K562 (cell line): ENCODE measurements around the gene ABT1. TPM values are rescaled to one million over a fixed set of nuclear protein-coding genes. Genes with fewer than 3 reads are reported as not detected.

ENCODE experiments used
- ATAC-seq: fragments of 200-7000 bp; cut with Tn5 transposase; 3 replicates; pipeline ENCODE4 v1.9.1; 2020; ENCODE audit warnings: moderate library complexity
- BruUV-seq: library from RNA; stranded (reverse); fragments of 400-500 nt; replicated peaks from 2 replicates; lab custom pipeline; 2021; lab: Mats Ljungman, UMichigan
- CTCF ChIA-PET: fragments of 300-600 bp; formaldehyde crosslinking; extraction: SDS; loops from one replicate; lab custom pipeline; 2021; ENCODE audit warnings: low intra/inter-chr PET ratio; lab: Yijun Ruan, JAX
- POLR2A ChIA-PET: fragments of 300-600, 350-650 bp; sonication (Branson Sonifier 250); formaldehyde crosslinking; extraction: SDS; loops from one replicate; lab custom pipeline; 2021; ENCODE audit warnings: antibody characterized with exemption, inconsistent platforms; lab: Yijun Ruan, JAX
- DNase-seq, 4 experiments: peaks; one replicate each; pipeline versions ENCODE4 v3.0.0 to v3.0.0-alpha.2; 2011 to 2018; ENCODE audit warnings: low spot score in 3 of 4, mixed read lengths in 3 of 4; ENCODE audit errors: extremely low read depth in 1 of 4
- FAIRE-seq: peaks from 2 replicates; lab custom pipeline; 2011; peaks lifted over from hg19 to GRCh38; lab: Jason Lieb, UNC
- H2AFZ ChIP-seq: 2 replicates; pipeline ENCODE4 v1.6.0; 2011; ENCODE audit warnings: low read depth, low read length, control low read depth, inconsistent platforms
- H3K27ac ChIP-seq: fragments of 200-600 bp; 3 replicates; pipeline ENCODE4 v1.8.0; 2011; ENCODE audit warnings: low read depth, mild to moderate bottlenecking, control low read depth, inconsistent platforms, low read length, moderate library complexity, mixed read lengths; ENCODE audit errors: extremely low read depth
- H3K27me3 ChIP-seq, 2 experiments: fragments of 300-600 bp in 1 of 2; 2 replicates in 1 of 2; 3 replicates in 1 of 2; pipeline versions ENCODE4 v1.6.0 to v1.8.0; 2011; ENCODE audit warnings: inconsistent platforms in 2 of 2, low read length in 2 of 2, mild to moderate bottlenecking in 1 of 2, mixed read lengths in 1 of 2, moderate library complexity in 1 of 2; ENCODE audit not compliant: control insufficient read depth in 2 of 2, insufficient read depth in 2 of 2
- H3K36me3 ChIP-seq: fragments of 300-600 bp; 3 replicates; pipeline ENCODE4 v1.8.0; 2011; ENCODE audit warnings: mild to moderate bottlenecking, low read length, inconsistent platforms; ENCODE audit not compliant: control insufficient read depth, insufficient read depth
- H3K4me1 ChIP-seq, 2 experiments: fragments of 200-600 bp in 1 of 2; replicated peaks in 1 of 2; 2 replicates in 1 of 2; 3 replicates in 1 of 2; pipeline versions ENCODE4 v1.5.1 to v1.8.0; 2011; ENCODE audit warnings: inconsistent platforms in 2 of 2, low read length in 2 of 2, mild to moderate bottlenecking in 1 of 2, mixed read lengths in 1 of 2, moderate library complexity in 1 of 2; ENCODE audit not compliant: control insufficient read depth in 2 of 2, insufficient read depth in 2 of 2
- H3K4me2 ChIP-seq: 2 replicates; pipeline ENCODE4 v1.6.1; 2011; ENCODE audit warnings: low read length, control low read depth, inconsistent platforms, mixed read lengths; ENCODE audit not compliant: insufficient read depth
- H3K4me3 ChIP-seq: fragments of 200-600 bp; sonication (generic), shearing (Covaris generic); 2 replicates; pipeline ENCODE4 v1.5.1; 2016; ENCODE audit warnings: control low read depth, inconsistent platforms
- H3K79me2 ChIP-seq: fragments of 200-600 bp; 3 replicates; pipeline ENCODE4 v1.8.0; 2011; ENCODE audit warnings: low read length, inconsistent platforms; ENCODE audit not compliant: control insufficient read depth, insufficient read depth
- H3K9ac ChIP-seq, 2 experiments: 2 replicates each; pipeline versions ENCODE4 v1.6.0 to v1.6.1; 2011; ENCODE audit warnings: low read depth in 2 of 2, low read length in 2 of 2, control low read depth in 1 of 2, inconsistent platforms in 1 of 2, mild to moderate bottlenecking in 1 of 2, mixed read lengths in 1 of 2; ENCODE audit not compliant: insufficient read depth in 1 of 2
- H3K9me1 ChIP-seq: one replicate; pipeline ENCODE4 v1.6.0; 2011; ENCODE audit warnings: inconsistent platforms, mild to moderate bottlenecking, low read length, moderate library complexity; ENCODE audit not compliant: control insufficient read depth, insufficient read depth
- H3K9me3 ChIP-seq: replicated peaks from 2 replicates; pipeline ENCODE4 v1.5.1; 2011; ENCODE audit warnings: low read depth, low read length, inconsistent platforms; ENCODE audit not compliant: control insufficient read depth, insufficient read depth
- H4K20me1 ChIP-seq: replicated peaks from 2 replicates; pipeline ENCODE4 v1.6.1; 2011; ENCODE audit warnings: low read length, inconsistent platforms, mixed read lengths; ENCODE audit not compliant: control insufficient read depth, insufficient read depth
- CBFA2T2 ChIP-seq: fragments of 450-650 bp; conservative IDR thresholded peaks from 2 replicates; pipeline ENCODE4 v1.6.1; 2017; ENCODE audit warnings: mild to moderate bottlenecking
- CREB1 ChIP-seq, 2 experiments: sonication (generic) in 1 of 2; formaldehyde crosslinking in 1 of 2; IDR thresholded peaks; 2 replicates each; pipeline versions ENCODE4 v1.6.1 to v1.8.0; 2012 to 2022; ENCODE audit warnings: inconsistent platforms in 1 of 2, mild to moderate bottlenecking in 1 of 2, missing genetic modification reagents in 1 of 2, moderate library complexity in 1 of 2
- FOXA3 ChIP-seq, 2 experiments: fragments of 450-650 bp in 1 of 2; sonication (generic) in 1 of 2; formaldehyde crosslinking; IDR thresholded peaks in 1 of 2; conservative IDR thresholded peaks in 1 of 2; 2 replicates each; pipeline versions ENCODE4 v1.4.0 to v1.8.0; 2020 to 2022; ENCODE audit warnings: mild to moderate bottlenecking in 2 of 2, missing genetic modification reagents in 1 of 2
- HMBOX1 ChIP-seq: sonication (generic); IDR thresholded peaks from 2 replicates; pipeline ENCODE4 v1.6.1; 2016
- HNRNPL ChIP-seq: fragments of 200-400 bp; formaldehyde crosslinking; IDR thresholded peaks from 2 replicates; pipeline ENCODE4 v1.6.1; 2017; ENCODE audit warnings: low read depth, mild to moderate bottlenecking, low read length
- KLF16 ChIP-seq: IDR thresholded peaks from 2 replicates; pipeline ENCODE4 v1.6.1; 2016; ENCODE audit warnings: antibody characterized with exemption
- MTA3 ChIP-seq: fragments of 450-650 bp; formaldehyde crosslinking; IDR thresholded peaks from 2 replicates; pipeline ENCODE4 v1.6.1; 2017; ENCODE audit warnings: mild to moderate bottlenecking, borderline replicate concordance
- PYGO2 ChIP-seq: fragments of 450-650 bp; IDR thresholded peaks from 2 replicates; pipeline ENCODE4 v1.6.1; 2016; ENCODE audit warnings: mild to moderate bottlenecking, missing genetic modification characterization, moderate library complexity, missing compliant biosample characterization
- SMARCA5 ChIP-seq: fragments of 450-650 bp; IDR thresholded peaks from 2 replicates; pipeline ENCODE4 v1.6.1; 2016
- STAG1 ChIP-seq: sonication (generic); formaldehyde crosslinking; IDR thresholded peaks from 2 replicates; pipeline ENCODE4 v1.5.0; 2020; ENCODE audit warnings: missing genetic modification reagents, borderline replicate concordance
- THRB ChIP-seq: fragments of 450-650 bp; formaldehyde crosslinking; conservative IDR thresholded peaks from 2 replicates; pipeline ENCODE4 v1.4.0; 2022; ENCODE audit warnings: mild to moderate bottlenecking, missing genetic modification characterization
- TRIM24 ChIP-seq, 2 experiments: fragments of 450-650 bp; IDR thresholded peaks; 2 replicates each; pipeline ENCODE4 v1.6.1; 2016
- WGBS: fragments of 100-300 bp; shearing (Covaris generic); methylation state at CpG from one replicate; pipeline ENCODE4 v1.1.6; 2016; ENCODE audit warnings: low coverage, mixed read lengths; ENCODE audit not compliant: insufficient coverage; ENCODE audit errors: missing lambda C conversion rate; 5-methylcytosine and 5-hydroxymethylcytosine counted together
- in situ Hi-C: fragments of 300-500 bp; cut with MboI; formaldehyde crosslinking; loops from 4 replicates; pipeline ENCODE4 v1.15.0; 2018; ENCODE audit warnings: inconsistent platforms, mixed read lengths
- intact Hi-C: fragments of 100-400 bp; cut with micrococcal nuclease; formaldehyde crosslinking; loops from 2 replicates; pipeline ENCODE4 v1.14.2; 2022
- polyA plus RNA-seq, 8 experiments: library from polyadenylated mRNA; depleted of rRNA in 4 of 8; stranded (reverse) in 5 of 8; unstranded in 3 of 8; fragments of >200 nt; fragmentation: Nextera tagmentation in 2 of 8; fragmentation: Illumina TruSeq in 1 of 8; extraction: Ambion mirVana in 2 of 8; extraction: Trizol in 1 of 8; gene quantifications; 2 replicates each; pipeline versions ENCODE4 v1.2.1 to v1.2.3, GENCODE V29; 2011 to 2014; ENCODE audit warnings: inconsistent platforms in 1 of 8, missing spikeins in 1 of 8
- total RNA-seq, 7 experiments: library from RNA; depleted of rRNA in 6 of 7; stranded (reverse); fragments of >200 nt in 6 of 7; fragmentation: Illumina TruSeq in 2 of 7; extraction: Trizol in 2 of 7; gene quantifications; 2 replicates each; pipeline versions ENCODE4 v1.2.1 to v1.2.3, GENCODE V29; 2011 to 2021; ENCODE audit warnings: low replicate concordance in 1 of 7
- TF ChIP-seq, protein P1 (sequence below): fragments of 250-450 bp; sonication (Bioruptor Pico); IDR thresholded peaks from 2 replicates; pipeline ENCODE4 v1.5.0; 2021; ENCODE audit warnings: mild to moderate bottlenecking, borderline replicate concordance
- TF ChIP-seq, protein P2 (sequence below): sonication (generic); formaldehyde crosslinking; IDR thresholded peaks from 2 replicates; pipeline ENCODE4 v1.5.0; 2020; ENCODE audit warnings: missing genetic modification reagents
- TF ChIP-seq, protein P3 (sequence below): fragments of 250-450 bp; sonication (Bioruptor Pico); IDR thresholded peaks from 2 replicates; pipeline ENCODE4 v1.4.0; 2020; ENCODE audit warnings: borderline replicate concordance

The ABT1 gene
- total and polyA plus RNA-seq, 9 of the 15 experiments (the other 6 are each of a cell fraction or from before 2014, with no cell fraction given) = 8.8 to 52.7 (median 40.7) TPM

- in situ Hi-C loops = loop anchor here (10.0 kb wide), 1 partner anchor 242 kb away; no protein-coding TSS in a partner anchor
- POLR2A ChIA-PET = interaction anchor here (0.6 to 11.9 kb wide), 11 partner anchors 10 to 1316 kb away, joined by 3 to 141 read pairs (median 3); partner anchors contain the start of gene HMGN4
- TF ChIP-seq, protein P1, sequence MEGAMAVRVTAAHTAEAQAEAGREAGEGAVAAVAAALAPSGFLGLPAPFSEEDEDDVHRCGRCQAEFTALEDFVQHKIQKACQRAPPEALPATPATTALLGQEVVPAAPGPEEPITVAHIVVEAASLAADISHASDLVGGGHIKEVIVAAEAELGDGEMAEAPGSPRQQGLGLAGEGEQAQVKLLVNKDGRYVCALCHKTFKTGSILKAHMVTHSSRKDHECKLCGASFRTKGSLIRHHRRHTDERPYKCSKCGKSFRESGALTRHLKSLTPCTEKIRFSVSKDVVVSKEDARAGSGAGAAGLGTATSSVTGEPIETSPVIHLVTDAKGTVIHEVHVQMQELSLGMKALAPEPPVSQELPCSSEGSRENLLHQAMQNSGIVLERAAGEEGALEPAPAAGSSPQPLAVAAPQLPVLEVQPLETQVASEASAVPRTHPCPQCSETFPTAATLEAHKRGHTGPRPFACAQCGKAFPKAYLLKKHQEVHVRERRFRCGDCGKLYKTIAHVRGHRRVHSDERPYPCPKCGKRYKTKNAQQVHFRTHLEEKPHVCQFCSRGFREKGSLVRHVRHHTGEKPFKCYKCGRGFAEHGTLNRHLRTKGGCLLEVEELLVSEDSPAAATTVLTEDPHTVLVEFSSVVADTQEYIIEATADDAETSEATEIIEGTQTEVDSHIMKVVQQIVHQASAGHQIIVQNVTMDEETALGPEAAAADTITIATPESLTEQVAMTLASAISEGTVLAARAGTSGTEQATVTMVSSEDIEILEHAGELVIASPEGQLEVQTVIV (CRISPR knock-in tag) = no peak
- TF ChIP-seq TRIM24 (IDR thresholded peaks at IDR 0.05) (0 out of 4 replicates have a peak, but pooled peaks of 1 of the 2 experiments have one; percentile 20), CREB1 (IDR thresholded peaks at IDR 0.05) (no peak), CREB1 (CRISPR knock-in tag; IDR thresholded peaks at IDR 0.05) (no peak), MTA3 (no peak), KLF16 (peak; percentile 53; the same call in 1 of the 2 replicates), CBFA2T2 (peak; percentile 72), THRB (CRISPR knock-in tag) (no peak), STAG1 (CRISPR knock-in tag) (no peak), HMBOX1 (no peak), HNRNPL (no peak), SMARCA5 (peak; percentile 61; the same call in 1 of the 2 replicates), FOXA3 (CRISPR knock-in tag; conservative IDR thresholded peaks at IDR 0.05 in 1 of 2, IDR thresholded peaks at IDR 0.05 in 1 of 2) (0 out of 4 replicates have a peak, but pooled peaks of 1 of the 2 experiments have one; percentile 9), PYGO2 (tag) (no peak)
- TF ChIP-seq, protein P2, sequence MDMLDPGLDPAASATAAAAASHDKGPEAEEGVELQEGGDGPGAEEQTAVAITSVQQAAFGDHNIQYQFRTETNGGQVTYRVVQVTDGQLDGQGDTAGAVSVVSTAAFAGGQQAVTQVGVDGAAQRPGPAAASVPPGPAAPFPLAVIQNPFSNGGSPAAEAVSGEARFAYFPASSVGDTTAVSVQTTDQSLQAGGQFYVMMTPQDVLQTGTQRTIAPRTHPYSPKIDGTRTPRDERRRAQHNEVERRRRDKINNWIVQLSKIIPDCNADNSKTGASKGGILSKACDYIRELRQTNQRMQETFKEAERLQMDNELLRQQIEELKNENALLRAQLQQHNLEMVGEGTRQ (CRISPR knock-in tag) = no peak
- TF ChIP-seq, protein P3, sequence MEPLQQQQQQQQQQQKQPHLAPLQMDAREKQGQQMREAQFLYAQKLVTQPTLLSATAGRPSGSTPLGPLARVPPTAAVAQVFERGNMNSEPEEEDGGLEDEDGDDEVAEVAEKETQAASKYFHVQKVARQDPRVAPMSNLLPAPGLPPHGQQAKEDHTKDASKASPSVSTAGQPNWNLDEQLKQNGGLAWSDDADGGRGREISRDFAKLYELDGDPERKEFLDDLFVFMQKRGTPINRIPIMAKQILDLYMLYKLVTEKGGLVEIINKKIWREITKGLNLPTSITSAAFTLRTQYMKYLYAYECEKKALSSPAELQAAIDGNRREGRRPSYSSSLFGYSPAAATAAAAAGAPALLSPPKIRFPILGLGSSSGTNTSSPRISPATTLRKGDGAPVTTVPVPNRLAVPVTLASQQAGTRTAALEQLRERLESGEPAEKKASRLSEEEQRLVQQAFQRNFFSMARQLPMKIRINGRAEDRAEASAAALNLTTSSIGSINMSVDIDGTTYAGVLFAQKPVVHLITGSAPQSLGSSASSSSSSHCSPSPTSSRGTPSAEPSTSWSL = no peak
Measured at GRCh38 chr6:26576407-26576843, 20.3 kb upstream of the ABT1 start.

More at GRCh38 chr6:26576407-26576843, 20.3 kb upstream of the ABT1 start:
- Histone ChIP-seq H3K27ac (peak overlapping the region; percentile 63), H3K27me3 (no peaks in the 10 kb centered on the region), H3K4me3 (peak overlapping the region; percentile 34), H3K4me2 (peak overlapping the region; percentile 94), H2AFZ (peak overlapping the region; percentile 93), H3K79me2 (no peaks in the 10 kb centered on the region), H4K20me1 (no peaks in the 10 kb centered on the region), H3K4me1 (peaks cover 9 to 17% of the 10 kb centered on the region in 2 experiments; a peak in 4 of 5 replicates), H3K9me3 (no peaks in the 10 kb centered on the region; the same call in 1 of the 2 replicates), H3K36me3 (no peaks in the 10 kb centered on the region), H3K9ac (peak overlapping the region in 1 of 2 experiments; percentile 50; a peak in 3 of 4 replicates), H3K9me1 (no peaks in the 10 kb centered on the region)
- peak in 3 of 4 experiments; percentile 27 to 60 (median 35) for DNase-seq
- peak; percentile 5; the same call in 2 of the 3 replicates for ATAC-seq
- CTCF ChIA-PET = no interaction called here
- BruUV-seq = no TSS peak
- intact Hi-C loops = no loop called here
- no peak for FAIRE-seq
- under 1% methylated on average over 7 of the region's 7 CpGs for WGBS
